Measurements from ENCODE around the gene ROCK2.

DNA sequence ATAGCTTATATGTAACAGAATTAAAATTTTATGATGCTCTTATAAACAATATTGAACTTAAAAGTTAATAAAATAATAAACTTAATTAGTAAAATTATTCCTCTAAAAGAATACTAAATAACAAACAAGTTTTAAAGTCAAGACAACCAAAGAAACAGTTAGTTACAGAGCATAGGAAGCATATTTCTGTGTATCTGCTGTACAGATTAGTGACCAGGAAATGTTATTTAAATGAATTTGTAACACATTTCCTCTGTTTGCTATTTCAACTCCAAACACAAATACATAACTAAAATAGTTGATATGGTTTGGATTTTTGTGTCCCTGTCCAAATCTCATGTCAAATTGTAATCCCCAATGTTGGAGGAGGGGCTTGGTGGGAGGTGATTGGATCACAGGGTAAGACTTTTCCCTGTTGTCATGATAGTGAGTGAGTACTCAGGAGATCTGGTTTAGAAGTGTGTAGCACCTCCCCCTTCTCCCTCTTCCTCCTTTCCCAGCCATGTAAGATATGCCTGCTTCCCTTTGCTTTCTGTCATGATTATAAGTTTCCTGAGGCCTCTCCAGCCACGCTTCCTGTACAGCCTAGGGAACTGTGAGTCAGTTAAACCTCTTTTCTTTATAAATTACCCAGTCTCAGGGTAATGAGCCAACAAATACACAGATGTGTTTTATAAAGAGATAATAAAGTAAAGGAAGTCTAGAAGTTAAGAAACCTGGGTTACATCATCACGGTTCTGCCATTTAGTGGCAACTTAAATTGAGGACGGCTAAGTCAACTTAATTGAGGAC is 51.8 kb downstream of the ROCK2 start:
- TF ChIP-seq CTCF (IDR thresholded peaks at IDR 0.05), result no peak
- no peak for TF ChIP-seq POLR2A (IDR thresholded peaks at IDR 0.05)
- TF ChIP-seq EP300 (IDR thresholded peaks at IDR 0.05), result no peak
